ENCODE results near the gene FCGBP.
"Not testable (repeated sequence)": the region's sequence is repeated elsewhere in the genome, so short reads cannot be mapped to it uniquely, and the experiment has no call there.

FCGBP gene

DNA sequence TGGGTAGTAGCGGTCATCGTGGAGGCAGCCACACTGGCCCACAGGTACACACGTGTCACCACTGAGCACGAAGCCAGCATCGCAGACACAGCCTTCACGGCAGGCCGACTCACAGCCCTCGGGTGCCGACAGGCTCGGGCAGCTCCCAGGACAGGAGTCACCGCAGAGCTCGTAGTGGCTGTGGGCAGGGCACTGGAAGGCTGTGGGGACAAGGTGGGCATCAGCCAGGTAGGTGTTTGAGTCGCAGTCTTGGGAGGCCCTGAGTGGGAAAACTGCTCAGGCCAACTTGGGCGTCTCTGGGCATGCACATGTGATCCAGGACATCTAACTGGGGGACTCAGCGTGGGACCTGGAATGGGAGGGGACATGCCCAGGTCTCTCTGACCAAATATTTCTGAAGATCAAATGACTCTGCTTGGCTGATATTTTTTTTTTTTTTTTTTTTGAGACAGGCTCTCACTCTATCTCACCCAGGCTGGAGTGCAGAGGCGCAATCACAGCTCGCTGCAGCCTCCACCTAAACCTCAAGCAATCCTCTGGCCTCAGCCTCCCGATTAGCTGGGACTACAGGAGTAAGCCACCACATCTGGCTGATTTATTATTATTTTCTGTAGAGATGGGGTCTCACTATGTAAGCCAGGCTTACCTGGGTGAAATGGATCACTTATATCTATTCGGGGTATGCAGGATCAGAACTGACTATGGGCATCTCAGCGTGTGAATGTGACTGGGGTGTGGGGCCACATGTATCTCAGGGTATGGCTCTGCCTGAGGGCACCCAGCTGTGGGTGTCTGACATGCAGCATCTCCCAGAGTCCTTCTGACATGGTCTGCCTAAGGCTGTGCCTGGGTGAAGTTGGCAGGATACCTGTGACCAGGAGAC lies 44.3 kb downstream of the FCGBP start:
- DNase-seq = not testable (repeated sequence)

DNA sequence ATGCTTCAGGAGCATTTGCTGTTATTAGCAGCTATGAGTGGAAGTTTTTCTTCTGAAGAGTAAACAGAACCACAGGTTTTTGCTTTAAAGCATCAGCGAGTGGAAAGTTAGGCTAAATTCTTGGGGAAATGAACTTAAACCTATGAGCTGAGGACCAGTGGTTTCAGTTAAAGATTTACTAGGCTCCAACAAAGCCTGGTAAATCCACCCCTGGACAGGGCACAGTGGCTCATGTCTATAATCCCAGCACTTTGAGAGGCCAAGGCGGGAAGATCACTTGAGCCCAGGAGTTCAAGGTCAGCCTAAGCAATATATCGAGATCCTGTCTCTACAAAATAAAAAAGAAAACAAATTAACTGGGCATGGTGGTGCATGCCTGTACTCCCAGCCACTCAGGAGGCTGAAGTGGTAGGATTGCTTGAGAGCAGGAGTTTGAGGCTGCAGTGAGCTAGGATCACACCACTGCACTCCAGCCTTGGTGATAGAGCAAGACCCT lies 46.9 kb downstream of the FCGBP start:
- DNase-seq = not testable (repeated sequence)

DNA sequence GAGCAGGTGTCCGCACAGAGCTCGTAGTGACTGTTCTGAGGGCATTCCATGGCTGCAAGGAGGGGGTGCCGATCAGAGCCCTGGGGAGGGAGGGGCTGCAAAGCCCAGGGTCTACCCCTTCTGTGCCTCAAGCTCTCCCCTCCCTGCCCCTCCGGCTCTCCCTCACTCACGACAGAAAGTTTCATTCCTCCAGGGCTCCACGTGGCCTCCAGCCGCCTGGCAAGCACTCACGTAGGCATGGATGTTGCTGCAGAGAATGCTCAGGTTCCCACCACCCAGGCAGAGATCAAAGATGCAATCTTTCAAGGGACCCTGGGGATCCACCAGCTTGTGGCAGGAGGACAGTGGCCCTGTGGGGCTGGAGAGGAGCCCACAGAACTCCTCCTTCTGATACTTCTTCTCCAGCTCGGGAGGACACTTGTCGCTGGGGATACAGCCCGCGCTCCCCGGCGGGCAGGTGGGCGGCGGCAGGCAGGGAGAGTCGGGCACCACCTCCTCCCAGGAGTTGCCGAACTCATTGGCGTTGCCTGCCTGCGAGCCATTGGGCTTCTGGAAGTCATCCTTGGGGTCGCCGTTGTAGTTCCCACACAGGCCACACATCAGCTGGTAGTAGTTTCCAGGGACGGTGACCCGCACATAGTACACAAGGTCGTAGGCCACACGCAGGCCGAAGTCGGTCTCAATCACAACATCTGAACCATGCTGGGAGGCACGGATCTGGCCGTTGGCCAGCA lies 48.4 kb downstream of the FCGBP start:
- DNase-seq = not testable (repeated sequence)

DNA sequence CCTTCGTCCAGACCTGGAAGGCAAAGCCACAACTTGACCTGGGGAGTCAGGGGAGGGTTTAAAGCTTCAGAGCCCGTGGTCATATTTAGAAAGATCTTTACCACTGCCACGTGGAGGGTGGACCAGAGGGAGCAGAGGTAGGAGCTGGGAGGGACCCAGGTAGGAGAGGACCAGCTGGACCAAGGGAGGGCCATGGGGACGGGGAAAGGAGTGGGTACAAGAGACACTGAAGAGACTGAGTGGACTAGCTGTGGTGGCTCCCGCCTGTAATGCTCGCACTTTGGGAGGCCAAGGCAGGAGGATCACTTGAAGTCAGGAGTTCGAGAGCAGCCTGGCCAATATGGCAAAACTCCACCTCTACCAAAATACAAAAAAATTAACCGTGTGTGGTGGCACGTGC lies 49.7 kb downstream of the FCGBP start:
- DNase-seq = not testable (repeated sequence)

Data from femur (tissue), 1 donor.